ENCODE data around the gene ZBTB40. TPM values are rescaled to one million over a fixed set of nuclear protein-coding genes. Genes with fewer than 3 reads are reported as not detected.
A peak's percentile ranks its signal among the peaks of the same experiment; 100 is the strongest.

Gene ZBTB40, protein sequence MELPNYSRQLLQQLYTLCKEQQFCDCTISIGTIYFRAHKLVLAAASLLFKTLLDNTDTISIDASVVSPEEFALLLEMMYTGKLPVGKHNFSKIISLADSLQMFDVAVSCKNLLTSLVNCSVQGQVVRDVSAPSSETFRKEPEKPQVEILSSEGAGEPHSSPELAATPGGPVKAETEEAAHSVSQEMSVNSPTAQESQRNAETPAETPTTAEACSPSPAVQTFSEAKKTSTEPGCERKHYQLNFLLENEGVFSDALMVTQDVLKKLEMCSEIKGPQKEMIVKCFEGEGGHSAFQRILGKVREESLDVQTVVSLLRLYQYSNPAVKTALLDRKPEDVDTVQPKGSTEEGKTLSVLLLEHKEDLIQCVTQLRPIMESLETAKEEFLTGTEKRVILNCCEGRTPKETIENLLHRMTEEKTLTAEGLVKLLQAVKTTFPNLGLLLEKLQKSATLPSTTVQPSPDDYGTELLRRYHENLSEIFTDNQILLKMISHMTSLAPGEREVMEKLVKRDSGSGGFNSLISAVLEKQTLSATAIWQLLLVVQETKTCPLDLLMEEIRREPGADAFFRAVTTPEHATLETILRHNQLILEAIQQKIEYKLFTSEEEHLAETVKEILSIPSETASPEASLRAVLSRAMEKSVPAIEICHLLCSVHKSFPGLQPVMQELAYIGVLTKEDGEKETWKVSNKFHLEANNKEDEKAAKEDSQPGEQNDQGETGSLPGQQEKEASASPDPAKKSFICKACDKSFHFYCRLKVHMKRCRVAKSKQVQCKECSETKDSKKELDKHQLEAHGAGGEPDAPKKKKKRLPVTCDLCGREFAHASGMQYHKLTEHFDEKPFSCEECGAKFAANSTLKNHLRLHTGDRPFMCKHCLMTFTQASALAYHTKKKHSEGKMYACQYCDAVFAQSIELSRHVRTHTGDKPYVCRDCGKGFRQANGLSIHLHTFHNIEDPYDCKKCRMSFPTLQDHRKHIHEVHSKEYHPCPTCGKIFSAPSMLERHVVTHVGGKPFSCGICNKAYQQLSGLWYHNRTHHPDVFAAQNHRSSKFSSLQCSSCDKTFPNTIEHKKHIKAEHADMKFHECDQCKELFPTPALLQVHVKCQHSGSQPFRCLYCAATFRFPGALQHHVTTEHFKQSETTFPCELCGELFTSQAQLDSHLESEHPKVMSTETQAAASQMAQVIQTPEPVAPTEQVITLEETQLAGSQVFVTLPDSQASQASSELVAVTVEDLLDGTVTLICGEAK
- 10.2 and 13.5 TPM in 2 replicates for total RNA-seq (2014; rRNA removed; shearing (Covaris generic))
- polyA plus RNA-seq (2014; cell fraction: nucleus; rRNA removed) = 26.7 and 32.8 TPM in 2 replicates

DNA sequence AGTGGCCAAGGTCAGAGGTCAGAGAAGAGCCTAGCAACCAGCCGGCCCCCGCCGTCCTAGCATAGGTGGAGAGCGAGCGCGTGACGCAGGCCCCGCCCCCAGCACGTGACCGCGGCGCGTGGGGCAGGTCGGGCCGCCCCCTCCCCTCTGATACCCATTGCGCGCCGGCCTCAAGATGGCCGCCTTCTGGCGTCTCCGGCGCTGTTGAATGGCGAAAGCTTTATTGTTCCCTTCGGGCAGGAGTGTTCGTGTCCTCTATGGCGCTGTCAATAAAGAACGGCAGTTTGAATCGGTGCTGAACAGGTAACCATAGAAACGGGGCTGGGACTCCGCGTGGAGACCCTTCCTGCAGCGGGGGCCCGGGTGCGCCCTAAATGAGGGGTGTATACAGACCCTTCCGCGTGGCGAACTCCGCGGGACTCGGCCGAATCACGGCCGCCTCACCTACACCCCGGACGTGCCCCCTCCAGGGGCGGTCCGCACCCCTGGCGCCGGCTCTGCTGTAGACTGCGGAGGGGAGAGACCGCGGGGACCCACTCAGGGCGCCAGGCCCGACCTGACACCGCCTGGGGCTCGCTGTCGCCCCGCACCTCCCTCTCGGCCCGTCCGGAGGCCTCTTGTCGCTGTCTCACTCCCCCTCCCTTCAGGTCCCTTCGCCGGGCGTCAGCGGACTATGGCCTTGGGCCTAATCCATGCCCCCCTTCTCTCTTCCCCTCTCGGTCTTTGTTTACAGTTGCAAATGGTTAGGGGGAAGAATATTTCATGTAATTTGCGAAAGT, at the start of gene ZBTB40:
Gene ZBTB40, plus strand, starts transcription at position 150 of the 779 bp plus-strand sequence. CDS start 38,098 bp downstream, outside the sequence.
- peak; percentile 89 for DNase-seq (ENCODE audit: extremely low read depth, low read depth)

DNA sequence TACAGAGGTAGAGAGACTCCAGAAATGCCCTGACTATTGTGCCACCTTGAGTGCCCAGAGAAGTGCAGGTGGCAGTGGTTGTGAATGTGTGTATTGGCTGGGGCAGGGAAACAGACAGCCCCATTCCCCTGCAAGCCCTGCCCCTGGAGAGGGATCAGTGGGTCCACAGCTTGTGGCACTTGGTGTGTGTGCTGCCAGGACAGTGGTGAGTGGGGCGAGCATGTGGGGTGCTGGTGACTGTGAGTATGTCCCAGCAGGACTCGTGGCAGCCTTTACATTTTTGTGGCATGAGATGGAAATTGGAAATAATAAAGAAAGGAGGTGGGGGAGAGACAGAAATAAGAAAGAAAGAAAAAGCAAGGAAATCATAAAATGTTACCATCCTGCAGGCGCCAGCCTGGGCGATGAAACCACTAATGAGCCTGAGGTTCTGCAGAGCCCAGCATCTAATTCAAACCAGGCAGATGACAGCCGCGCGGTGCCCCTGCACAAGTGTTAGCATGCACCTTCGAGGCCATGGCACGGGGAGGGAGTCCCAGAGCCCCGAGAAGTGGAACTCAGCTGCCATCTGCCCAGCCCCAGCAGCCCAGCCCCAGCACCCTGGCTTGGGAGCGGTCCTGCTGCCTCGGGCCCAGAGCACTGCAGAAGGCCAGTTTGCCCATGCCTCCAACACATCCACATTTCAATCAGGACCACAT, 49.1 kb upstream of the ZBTB40 start:
- DNase-seq (ENCODE audit: extremely low read depth, low read depth) = no peak

DNA sequence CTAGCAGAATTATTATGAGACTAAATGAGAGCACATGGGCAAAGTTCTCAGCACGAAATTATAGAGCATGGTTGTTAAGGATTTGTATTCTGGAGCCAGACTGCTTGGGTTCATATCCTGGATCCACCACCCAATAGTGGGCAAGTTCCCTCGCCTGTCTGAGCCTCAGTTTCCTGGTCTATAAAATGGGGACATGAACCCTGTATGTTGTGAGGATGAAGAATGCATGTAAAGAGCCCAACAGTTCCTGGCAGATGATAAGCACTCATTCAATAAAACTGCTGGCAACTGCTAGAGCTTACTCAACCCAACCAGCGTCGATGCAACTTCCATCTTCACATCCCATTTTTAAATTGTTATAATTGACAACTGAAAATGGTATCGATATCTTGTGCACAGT, 47.2 kb upstream of the ZBTB40 start:
- DNase-seq (ENCODE audit: extremely low read depth, low read depth) = no peak

DNA sequence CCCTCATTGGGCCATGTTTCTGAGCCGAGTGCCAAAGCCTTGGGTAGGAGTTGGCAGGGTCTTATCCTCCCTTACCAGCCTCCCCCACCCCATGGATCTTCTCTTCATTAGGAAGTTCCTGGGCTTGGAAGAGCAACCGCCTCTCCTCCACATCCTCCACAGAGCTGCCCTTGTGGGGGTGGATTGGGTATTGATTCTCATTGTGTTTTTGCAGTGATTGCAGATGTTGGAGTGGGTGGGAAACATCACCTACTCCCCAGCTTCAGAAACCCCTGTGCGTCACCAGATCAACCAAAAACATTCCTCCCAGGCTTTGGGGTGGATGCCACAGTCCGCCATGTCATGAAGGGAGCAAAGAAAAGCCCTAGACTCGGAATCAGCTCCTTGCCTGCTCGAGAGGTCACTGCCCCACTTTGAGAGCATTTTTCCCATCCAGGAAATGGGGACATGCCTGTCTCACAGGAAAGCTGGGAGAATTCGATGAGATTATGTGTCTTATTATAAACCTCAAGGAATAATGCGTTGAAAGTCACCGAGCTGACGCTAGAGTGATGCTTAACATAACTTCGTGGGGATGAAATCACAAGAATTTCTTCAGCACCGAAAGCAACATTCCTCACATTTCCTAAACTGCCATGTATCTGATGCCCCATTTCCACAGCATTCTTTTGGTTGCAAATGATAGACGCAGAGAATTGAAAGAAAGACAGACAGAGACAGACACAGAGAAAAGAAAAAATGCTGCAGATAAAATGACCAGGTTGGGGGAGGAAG, 44.7 kb upstream of the ZBTB40 start:
- no peak for DNase-seq (ENCODE audit: extremely low read depth, low read depth)

DNA sequence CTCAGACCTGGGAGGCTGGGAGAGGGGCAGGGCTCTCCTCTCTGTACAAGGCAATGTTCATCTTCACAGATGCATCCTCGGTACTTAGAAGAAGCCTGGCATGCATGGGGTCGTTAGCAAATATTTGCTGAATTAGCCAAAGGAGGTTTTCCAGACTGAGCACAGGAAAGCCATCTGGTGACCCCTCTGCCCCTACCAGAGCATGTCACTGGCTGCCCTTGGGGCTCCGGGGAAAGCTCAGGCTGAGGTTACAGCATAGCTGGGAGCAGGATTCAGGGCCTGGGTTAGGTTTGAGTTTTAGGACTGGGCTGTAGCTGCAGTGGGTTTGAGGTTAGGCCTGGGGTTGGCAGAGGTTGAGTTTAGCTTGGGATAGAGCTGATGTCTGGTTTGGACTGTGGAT, 43.4 kb upstream of the ZBTB40 start:
- no peak for DNase-seq (ENCODE audit: extremely low read depth, low read depth)

DNA sequence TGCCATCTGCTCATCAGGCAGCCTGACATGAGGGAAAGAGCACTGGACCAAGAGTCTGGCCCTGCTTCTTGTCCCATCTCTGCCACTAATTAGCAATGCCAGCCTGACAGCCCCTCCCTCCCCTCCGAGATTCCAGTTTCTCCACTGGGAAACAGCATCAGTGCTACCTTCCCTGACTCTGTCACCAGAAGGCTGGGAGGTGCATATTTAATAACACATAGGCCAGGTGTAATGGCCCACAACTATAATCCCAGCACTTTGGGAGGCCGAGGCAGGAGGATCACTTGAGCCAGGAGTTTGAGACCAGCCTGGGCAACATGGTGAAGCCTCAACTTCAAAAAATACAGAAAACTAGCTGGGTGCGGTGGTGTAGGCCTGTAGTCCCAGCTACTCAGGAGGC, 41.2 kb upstream of the ZBTB40 start:
- DNase-seq (ENCODE audit: extremely low read depth, low read depth) = no peak

DNA sequence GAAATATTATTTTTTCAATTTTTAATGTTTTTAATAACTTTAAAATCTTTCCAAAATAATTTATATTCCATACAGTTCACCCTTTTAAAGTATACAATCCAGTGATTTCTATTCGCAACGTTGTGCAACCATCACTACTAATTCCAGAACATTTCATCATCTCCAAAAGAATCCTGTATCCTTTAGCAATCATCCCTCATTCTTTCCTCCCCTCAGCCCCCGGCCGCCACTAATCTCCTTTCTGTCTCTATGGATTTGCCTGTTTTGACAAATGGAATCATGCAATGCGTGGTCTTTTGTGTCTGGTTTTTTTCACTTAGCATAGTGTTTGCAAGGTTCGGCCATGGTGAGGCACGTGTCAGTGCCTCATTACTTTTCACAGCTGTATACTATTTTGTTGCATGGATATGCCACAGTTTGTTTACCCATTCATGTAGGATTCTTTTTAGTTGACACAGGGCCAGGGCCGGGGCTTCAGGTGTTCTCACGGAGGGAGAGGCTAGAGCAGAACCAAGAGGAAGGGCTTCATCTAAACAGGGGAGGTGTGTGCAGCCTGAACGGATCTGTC, 40.6 kb upstream of the ZBTB40 start:
- no peak for DNase-seq (ENCODE audit: extremely low read depth, low read depth)

DNA sequence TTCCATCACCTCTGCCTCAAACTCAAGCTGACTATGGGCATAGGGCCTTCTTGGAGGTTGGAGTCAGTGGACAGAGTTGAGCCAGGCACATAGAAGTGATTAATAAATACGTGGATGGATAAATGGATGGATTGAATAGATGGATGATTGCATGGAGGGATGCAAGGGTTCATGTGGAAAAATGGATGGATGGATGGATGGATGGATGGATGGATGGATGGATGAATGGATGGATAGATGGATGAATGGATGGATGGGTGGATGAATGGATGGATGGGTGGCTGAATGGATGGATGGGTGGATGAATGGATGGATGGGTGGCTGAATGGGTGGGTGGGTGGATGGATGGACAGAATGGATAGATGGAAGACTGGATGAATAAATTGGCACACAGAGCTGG, 40.1 kb upstream of the ZBTB40 start:
- DNase-seq (ENCODE audit: extremely low read depth, low read depth) = no peak

DNA sequence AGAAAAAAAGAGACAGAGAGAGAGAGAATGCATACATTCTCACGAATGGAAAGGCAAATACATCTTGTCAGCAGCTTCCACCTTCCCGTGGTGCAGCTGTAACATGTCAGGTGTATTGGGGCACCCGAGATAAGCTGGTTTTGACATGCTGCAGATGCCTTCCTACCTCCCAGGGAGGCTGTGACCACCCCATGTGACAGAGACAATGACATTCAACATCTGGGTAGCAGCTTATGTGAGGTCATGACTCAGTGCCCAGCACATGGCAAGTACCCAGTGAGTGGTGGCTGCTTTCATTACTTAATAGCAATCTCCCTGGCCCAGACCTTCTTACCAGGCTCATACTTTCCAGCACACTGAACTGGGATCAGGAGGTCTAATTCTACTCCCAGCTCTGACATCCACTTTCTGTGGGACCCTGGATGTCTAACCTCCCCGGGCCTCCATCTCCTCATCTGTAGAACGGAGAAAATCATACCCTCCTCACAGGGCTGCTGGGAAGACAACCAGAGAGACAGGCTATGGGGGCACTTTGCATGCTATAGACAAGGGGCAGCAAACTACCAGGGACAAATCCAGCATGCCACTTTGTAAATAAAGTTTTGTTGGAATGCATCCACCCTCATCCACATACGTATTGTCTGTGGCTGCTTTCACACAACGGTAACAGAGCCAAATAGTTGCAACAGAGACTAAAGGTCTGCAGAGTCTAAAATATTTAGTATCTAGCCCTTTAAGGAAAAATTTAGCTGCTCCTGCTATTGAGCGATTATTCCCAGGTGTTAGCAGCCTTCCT, 38.5 kb upstream of the ZBTB40 start:
- no peak for DNase-seq (ENCODE audit: extremely low read depth, low read depth)

- no peak for DNase-seq (ENCODE audit: extremely low read depth, low read depth)
Observed at GRCh38 chr1:22413799-22414198, 37.9 kb upstream of the ZBTB40 start.

GRCh38 chr1:22414244-22414751, 37.4 kb upstream of the ZBTB40 start:
- DNase-seq (ENCODE audit: extremely low read depth, low read depth) = peak; percentile 73

GRCh38 chr1:22415489-22415888, 36.2 kb upstream of the ZBTB40 start:
- no peak for DNase-seq (ENCODE audit: extremely low read depth, low read depth)

DNA sequence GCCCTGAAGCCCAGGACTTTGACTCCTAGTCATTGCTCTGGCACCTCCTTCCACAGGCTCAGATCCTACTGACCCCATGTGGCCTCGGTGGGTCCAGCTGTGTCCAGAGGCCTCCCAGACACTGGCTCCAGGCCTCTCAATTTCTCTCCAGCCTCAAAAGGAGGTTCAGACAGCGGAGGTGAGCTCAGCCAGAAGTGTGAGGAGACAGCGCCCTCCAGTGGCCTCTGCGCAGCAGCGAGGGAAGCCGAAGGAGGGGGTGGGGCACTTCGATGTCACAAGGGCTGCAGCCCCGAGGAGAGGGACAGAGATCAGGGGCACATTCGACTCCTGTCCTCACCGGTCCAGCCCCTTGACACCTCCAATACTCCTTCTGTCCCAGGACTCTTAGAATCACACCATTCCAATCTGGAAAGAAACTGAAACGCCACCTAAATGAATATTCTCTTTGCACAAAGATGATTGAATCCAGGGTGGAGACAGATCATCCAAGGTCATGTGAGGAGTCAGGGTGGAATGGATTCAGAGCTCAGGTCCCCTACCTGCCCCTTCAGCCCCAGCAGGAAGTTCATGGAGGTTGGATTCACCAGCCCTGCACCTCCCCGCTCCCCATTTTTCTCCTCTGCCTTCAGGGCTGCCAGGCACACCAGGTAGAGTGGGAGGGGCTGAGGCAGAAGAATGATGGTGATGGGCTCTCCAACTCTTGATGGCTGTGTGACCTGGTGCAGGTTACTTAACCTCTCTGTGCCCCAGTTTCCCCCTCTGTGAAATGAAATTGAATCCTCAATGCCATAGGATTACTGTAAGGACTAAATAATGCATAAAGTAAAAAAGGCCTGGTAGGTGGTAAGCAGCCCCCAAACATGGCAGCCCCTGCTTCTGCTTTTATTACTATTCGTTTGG, 34.8 kb upstream of the ZBTB40 start:
- peak; percentile 71 for DNase-seq (ENCODE audit: extremely low read depth, low read depth)

GRCh38 chr1:22417466-22417865, 34.2 kb upstream of the ZBTB40 start:
- no peak for DNase-seq (ENCODE audit: extremely low read depth, low read depth)

- DNase-seq (ENCODE audit: extremely low read depth, low read depth) = no peak
Observed at GRCh38 chr1:22418312-22418711, 33.3 kb upstream of the ZBTB40 start.

DNA sequence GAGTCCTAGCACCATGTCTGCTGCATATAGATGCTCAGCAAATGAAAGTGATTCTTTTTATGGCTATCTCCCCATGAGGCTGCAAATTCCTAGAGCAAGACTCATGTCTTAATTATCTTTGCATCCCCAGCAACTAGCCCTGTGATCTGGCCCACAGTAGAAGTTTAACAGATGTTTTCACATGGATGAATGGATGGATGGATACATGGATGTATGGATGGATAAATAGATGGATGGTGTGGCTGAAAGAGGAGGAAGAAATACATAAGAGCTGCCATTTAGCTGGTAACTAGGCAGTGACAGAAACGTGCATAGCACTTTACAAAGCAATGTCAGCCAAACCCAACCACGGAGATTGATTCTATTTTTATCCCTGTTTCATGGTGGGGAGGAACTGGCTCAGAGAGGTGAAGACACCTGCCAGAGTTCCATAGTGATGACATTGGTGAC, 32.7 kb upstream of the ZBTB40 start:
- no peak for DNase-seq (ENCODE audit: extremely low read depth, low read depth)

Data from NCI-H460 (cell line).